ENCODE results near the gene MAPK4.
"Not testable (repeated sequence)": the region's sequence is repeated elsewhere in the genome, so short reads cannot be mapped to it uniquely, and the experiment has no call there.

Gene MAPK4

DNA sequence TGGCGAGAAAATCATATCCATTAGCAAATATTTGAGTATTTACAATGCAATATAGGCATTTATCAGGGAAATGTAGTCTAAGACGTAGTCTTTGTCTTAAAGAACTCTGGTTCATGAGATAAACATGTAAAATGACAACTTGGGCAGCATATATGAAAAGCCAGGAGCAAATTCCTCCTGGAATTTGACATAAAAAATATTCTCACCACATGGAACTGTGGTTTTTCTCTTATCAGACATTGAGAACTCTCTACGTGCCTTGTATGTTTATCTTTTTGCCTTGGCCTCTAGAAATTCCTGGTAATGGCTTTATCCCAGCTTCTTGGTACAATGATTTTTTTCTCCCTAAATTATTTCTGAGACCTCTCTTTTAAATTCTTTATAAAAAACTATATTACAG, 2.8 kb downstream of the MAPK4 start:
- no peak overlapping the region for H3K4me3 ChIP-seq (ENCODE audit: low read depth, low read length)
- TF ChIP-seq, protein P1, sequence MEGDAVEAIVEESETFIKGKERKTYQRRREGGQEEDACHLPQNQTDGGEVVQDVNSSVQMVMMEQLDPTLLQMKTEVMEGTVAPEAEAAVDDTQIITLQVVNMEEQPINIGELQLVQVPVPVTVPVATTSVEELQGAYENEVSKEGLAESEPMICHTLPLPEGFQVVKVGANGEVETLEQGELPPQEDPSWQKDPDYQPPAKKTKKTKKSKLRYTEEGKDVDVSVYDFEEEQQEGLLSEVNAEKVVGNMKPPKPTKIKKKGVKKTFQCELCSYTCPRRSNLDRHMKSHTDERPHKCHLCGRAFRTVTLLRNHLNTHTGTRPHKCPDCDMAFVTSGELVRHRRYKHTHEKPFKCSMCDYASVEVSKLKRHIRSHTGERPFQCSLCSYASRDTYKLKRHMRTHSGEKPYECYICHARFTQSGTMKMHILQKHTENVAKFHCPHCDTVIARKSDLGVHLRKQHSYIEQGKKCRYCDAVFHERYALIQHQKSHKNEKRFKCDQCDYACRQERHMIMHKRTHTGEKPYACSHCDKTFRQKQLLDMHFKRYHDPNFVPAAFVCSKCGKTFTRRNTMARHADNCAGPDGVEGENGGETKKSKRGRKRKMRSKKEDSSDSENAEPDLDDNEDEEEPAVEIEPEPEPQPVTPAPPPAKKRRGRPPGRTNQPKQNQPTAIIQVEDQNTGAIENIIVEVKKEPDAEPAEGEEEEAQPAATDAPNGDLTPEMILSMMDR (IDR thresholded peaks at IDR 0.05; ENCODE audit: low read depth, low read length) = no peak
- DNase-seq = no peak
- peaks cover 3% of the 10 kb centered on the region; the same call in 1 of the 2 replicates for H3K36me3 ChIP-seq
- no peak overlapping the region for H3K27ac ChIP-seq
- no peaks in the 10 kb centered on the region for H3K9me3 ChIP-seq (ENCODE audit: severe bottlenecking)
- H3K27me3 ChIP-seq (ENCODE audit: insufficient read depth, low read depth, severe bottlenecking) = no peaks in the 10 kb centered on the region

DNA sequence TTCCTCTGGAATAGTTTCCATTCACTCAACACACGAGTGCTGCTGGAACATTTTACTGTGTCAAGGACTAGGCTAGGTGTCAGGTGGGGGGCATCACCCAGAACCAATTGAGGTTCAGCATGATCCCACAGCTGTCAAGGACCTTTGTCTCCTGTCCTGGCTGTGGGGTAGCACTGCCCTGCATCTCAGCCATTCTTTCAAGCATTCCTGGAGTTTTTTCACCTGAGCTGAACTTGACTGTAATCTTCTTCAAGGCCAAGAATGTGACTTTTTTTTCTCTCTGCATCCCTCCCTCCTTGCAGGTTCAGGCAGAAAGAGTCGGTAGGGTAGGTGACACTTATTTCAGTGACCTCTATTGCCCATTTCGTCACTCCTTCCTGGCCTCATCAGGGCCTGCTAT, 3.5 kb downstream of the MAPK4 start:
- H3K36me3 ChIP-seq = peaks cover 3% of the 10 kb centered on the region; the same call in 1 of the 2 replicates
- H3K4me3 ChIP-seq (ENCODE audit: low read depth, low read length) = no peak overlapping the region
- H3K27ac ChIP-seq = no peak overlapping the region
- TF ChIP-seq, protein P1 (IDR thresholded peaks at IDR 0.05; ENCODE audit: low read depth, low read length) = no peak
- DNase-seq = no peak
- H3K27me3 ChIP-seq (ENCODE audit: insufficient read depth, low read depth, severe bottlenecking) = no peaks in the 10 kb centered on the region
- H3K9me3 ChIP-seq (ENCODE audit: severe bottlenecking) = peaks cover 3% of the 10 kb centered on the region

DNA sequence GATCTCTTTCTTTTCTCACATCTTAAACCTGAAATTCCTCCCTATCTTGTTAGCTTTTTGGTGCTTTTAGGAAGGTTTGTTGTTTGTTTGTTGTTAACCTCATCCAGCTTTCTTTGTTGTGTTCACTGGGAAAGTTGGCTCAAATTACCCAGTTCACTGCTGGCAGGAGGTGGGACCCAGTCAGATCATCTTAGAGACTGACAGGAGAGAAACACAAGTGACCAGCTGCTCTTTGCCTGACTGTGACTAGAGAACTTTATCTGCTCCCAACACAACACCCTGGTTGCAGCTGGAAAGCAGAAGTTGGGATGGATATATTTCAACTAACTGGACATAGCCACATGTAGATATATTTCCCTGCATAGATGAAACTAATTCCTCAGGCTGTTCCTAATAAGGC, 10.0 kb downstream of the MAPK4 start:
- Histone ChIP-seq H3K9me3 (ENCODE audit: severe bottlenecking) (peaks cover 5% of the 10 kb centered on the region), H3K27me3 (ENCODE audit: insufficient read depth, low read depth, severe bottlenecking) (no peaks in the 10 kb centered on the region), H3K27ac (no peak overlapping the region), H3K4me3 (ENCODE audit: low read depth, low read length) (no peak overlapping the region), H3K36me3 (no peaks in the 10 kb centered on the region)
- no peak for DNase-seq
- TF ChIP-seq, protein P1 (IDR thresholded peaks at IDR 0.05; ENCODE audit: low read depth, low read length) = no peak

DNA sequence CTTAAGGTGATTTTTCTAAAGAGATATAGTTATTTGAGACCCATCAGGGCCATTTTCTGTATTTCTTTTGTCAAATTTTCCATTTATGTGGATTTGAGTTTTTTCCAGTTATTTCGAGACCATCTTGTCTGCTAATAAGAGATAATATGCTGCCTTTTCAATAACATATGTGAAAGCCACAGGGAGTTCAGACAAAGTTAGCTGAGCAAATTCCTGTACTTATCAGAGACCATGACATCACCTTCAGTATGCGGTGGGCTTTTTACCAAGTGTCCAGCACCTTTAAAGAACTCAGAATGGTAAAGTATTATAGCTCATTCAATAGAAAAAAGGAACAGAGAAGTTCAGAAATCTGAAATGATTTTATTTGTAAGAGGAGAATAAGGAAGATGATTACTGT, 11.7 kb downstream of the MAPK4 start:
- DNase-seq = no peak
- H3K4me3 ChIP-seq (ENCODE audit: low read depth, low read length) = no peak overlapping the region
- TF ChIP-seq, protein P1 (IDR thresholded peaks at IDR 0.05; ENCODE audit: low read depth, low read length) = no peak
- no peaks in the 10 kb centered on the region for H3K27me3 ChIP-seq (ENCODE audit: insufficient read depth, low read depth, severe bottlenecking)
- peaks cover 5% of the 10 kb centered on the region for H3K9me3 ChIP-seq (ENCODE audit: severe bottlenecking)
- H3K27ac ChIP-seq = no peak overlapping the region
- H3K36me3 ChIP-seq = no peaks in the 10 kb centered on the region

DNA sequence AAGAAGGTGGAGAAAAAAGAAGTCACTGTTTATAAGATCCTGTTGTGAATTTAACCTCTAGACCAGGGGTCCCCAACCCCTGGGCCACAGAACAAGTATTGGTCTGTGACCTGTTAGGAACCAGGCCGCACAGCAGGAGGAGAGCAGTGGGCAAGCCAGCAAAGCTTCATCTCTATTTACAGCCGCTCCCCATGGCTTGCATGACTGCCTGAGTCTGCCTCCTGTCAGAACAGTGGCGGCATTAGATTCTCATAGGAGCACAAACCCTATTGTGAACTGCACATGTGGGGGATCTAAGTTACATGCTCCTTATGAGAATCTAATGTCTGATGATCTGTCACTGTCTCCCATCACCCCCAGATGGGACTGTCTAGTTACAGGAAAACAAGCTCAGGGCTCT, 13.3 kb downstream of the MAPK4 start:
- not testable (repeated sequence) for H3K27ac ChIP-seq, DNase-seq

DNA sequence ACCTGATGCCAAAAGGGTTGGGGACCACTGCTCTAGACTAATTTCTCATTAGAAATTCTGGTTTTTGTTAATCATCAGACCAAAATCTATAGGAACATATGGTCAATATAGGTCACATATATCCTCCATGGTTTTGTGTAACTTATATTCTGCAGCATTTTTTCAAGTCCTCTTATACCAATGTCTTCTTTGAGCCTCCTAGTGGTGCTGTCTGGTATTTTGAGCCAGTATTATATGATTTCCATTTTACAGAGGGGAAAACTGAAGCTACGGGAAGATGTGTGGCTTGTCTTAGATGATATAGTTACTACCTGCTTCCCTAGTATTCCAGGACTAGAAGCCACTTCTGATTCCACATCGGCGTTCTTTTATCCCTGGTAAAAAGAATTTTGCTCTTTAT, 13.8 kb downstream of the MAPK4 start:
- Histone ChIP-seq H3K4me3 (ENCODE audit: low read depth, low read length) (no peak overlapping the region), H3K36me3 (no peaks in the 10 kb centered on the region), H3K9me3 (ENCODE audit: severe bottlenecking) (no peaks in the 10 kb centered on the region), H3K27me3 (ENCODE audit: insufficient read depth, low read depth, severe bottlenecking) (no peaks in the 10 kb centered on the region), H3K27ac (no peak overlapping the region)
- DNase-seq = no peak
- TF ChIP-seq, protein P1 (IDR thresholded peaks at IDR 0.05; ENCODE audit: low read depth, low read length) = no peak

More for the DNA sequence above, 13.3 kb downstream of the MAPK4 start:
- not testable (repeated sequence) for H3K27me3 ChIP-seq (ENCODE audit: insufficient read depth, low read depth, severe bottlenecking); H3K36me3 ChIP-seq; H3K4me3 ChIP-seq (ENCODE audit: low read depth, low read length); H3K9me3 ChIP-seq (ENCODE audit: severe bottlenecking)
